HCT116 (cell line): ENCODE measurements around the gene DPF3. TPM values are rescaled to one million over a fixed set of nuclear protein-coding genes. Genes with fewer than 3 reads are reported as not detected.

Experiments used
- ATAC-seq: fragments of 200-7000 bp; cut with Tn5 transposase; 2 replicates; pipeline ENCODE4 v1.9.1; 2020; ENCODE audit warnings: mild to moderate bottlenecking, moderate library complexity
- BruUV-seq: library from RNA; stranded (reverse); fragments of 400-500 nt; replicated peaks from 2 replicates; lab custom pipeline; 2021; lab: Mats Ljungman, UMichigan
- CTCF ChIA-PET: fragments of 300-600 bp; sonication (Branson Sonifier 250); formaldehyde crosslinking; loops from one replicate; lab custom pipeline; 2021; ENCODE audit warnings: antibody characterized with exemption; lab: Charles Lee
- POLR2A ChIA-PET: fragments of 300-600, 350-600 bp; sonication (Branson Sonifier 250); formaldehyde crosslinking; loops from one replicate; lab custom pipeline; 2021; ENCODE audit warnings: antibody characterized with exemption; lab: Charles Lee
- RAD21 ChIA-PET, 2 experiments: fragments of 300-600 bp; sonication (Branson Sonifier 250); formaldehyde crosslinking; loops; one replicate each; lab custom pipeline; 2023; ENCODE audit warnings: low total read pairs in 2 of 2; ENCODE audit not compliant: uncharacterized antibody in 2 of 2, unreplicated experiment in 2 of 2, low non-redundant PET in 1 of 2; lab: Charles Lee
- DNase-seq: peaks from one replicate; pipeline ENCODE4 v3.0.0-alpha.2; 2010; ENCODE audit warnings: low read depth, low spot score
- H2AFZ ChIP-seq: fragments of 200-600 bp; shearing (Covaris generic), sonication (generic); 2 replicates; pipeline ENCODE4 v1.6.1; 2017; ENCODE audit warnings: low read depth, mixed run types, mixed read lengths, antibody characterized with exemption, low read length; ENCODE audit not compliant: poor library complexity, severe bottlenecking
- H3K27ac ChIP-seq: 2 replicates; pipeline ENCODE4 v1.5.1; 2012; ENCODE audit warnings: low read depth, low read length
- H3K27me3 ChIP-seq: fragments of 200-600 bp; sonication (generic); 2 replicates; pipeline ENCODE4 v1.6.1; 2016; ENCODE audit warnings: mixed run types, low read length, mixed read lengths; ENCODE audit not compliant: insufficient read depth
- H3K36me3 ChIP-seq, 2 experiments: fragments of 200-500 bp in 1 of 2; fragments of 200-600 bp in 1 of 2; sonication (Bioruptor generic) in 1 of 2; sonication (generic) in 1 of 2; 2 replicates each; pipeline versions ENCODE4 v1.5.1 to v1.6.1; 2014 to 2016; ENCODE audit warnings: low read length in 2 of 2, inconsistent platforms in 1 of 2, mixed read lengths in 1 of 2, mixed run types in 1 of 2; ENCODE audit not compliant: insufficient read depth in 2 of 2, control insufficient read depth in 1 of 2
- H3K4me1 ChIP-seq, 2 experiments: fragments of 200-600 bp in 1 of 2; sonication (generic) in 1 of 2; 2 replicates each; pipeline versions ENCODE4 v1.5.1 to v1.6.1; 2012 to 2017; ENCODE audit warnings: low read length in 2 of 2, inconsistent platforms in 1 of 2, mild to moderate bottlenecking in 1 of 2, mixed read lengths in 1 of 2, mixed run types in 1 of 2, moderate library complexity in 1 of 2; ENCODE audit not compliant: insufficient read depth in 2 of 2, control insufficient read depth in 1 of 2
- H3K4me2 ChIP-seq: fragments of 200-600 bp; sonication (generic); 2 replicates; pipeline ENCODE4 v1.6.1; 2017; ENCODE audit warnings: mixed run types, low read length, mixed read lengths
- H3K4me3 ChIP-seq, 2 experiments: fragments of 200-600 bp in 1 of 2; sonication (generic) in 1 of 2; replicated peaks in 1 of 2; 2 replicates each; pipeline ENCODE4 v1.5.1; 2011 to 2016; ENCODE audit warnings: low read length in 2 of 2, control low read depth in 1 of 2, low read depth in 1 of 2, mild to moderate bottlenecking in 1 of 2, mixed read lengths in 1 of 2, mixed run types in 1 of 2
- H3K79me2 ChIP-seq: fragments of 200-600 bp; sonication (generic); 2 replicates; pipeline ENCODE4 v1.6.1; 2017; ENCODE audit warnings: mild to moderate bottlenecking, mixed run types, low read length, moderate library complexity, mixed read lengths; ENCODE audit not compliant: insufficient read depth
- H3K9ac ChIP-seq: fragments of 200-600 bp; sonication (generic); 2 replicates; pipeline ENCODE4 v1.6.1; 2016; ENCODE audit warnings: low read length, mixed read lengths
- H3K9me2 ChIP-seq: fragments of 200-600 bp; sonication (generic), shearing (Covaris generic); 2 replicates; pipeline ENCODE4 v1.6.1; 2017; ENCODE audit warnings: mixed run types, mild to moderate bottlenecking, moderate library complexity; ENCODE audit not compliant: insufficient read depth
- H3K9me3 ChIP-seq, 2 experiments: fragments of 200-500 bp in 1 of 2; fragments of 200-600 bp in 1 of 2; sonication (Bioruptor generic) in 1 of 2; sonication (generic) in 1 of 2; 2 replicates each; pipeline ENCODE4 v1.6.1; 2014 to 2017; ENCODE audit warnings: low read length in 2 of 2, mixed read lengths in 2 of 2, inconsistent platforms in 1 of 2, low read depth in 1 of 2, mild to moderate bottlenecking in 1 of 2, mixed run types in 1 of 2, moderate library complexity in 1 of 2; ENCODE audit not compliant: control insufficient read depth in 1 of 2, insufficient read depth in 1 of 2
- H4K20me1 ChIP-seq: fragments of 200-600 bp; sonication (generic), shearing (Covaris generic); 2 replicates; pipeline ENCODE4 v1.6.1; 2017; ENCODE audit warnings: mixed run types, mild to moderate bottlenecking, moderate library complexity; ENCODE audit not compliant: insufficient read depth
- ATF3 ChIP-seq: IDR thresholded peaks from 2 replicates; pipeline ENCODE4 v1.6.1; 2012
- CBX3 ChIP-seq: IDR thresholded peaks from 2 replicates; pipeline ENCODE4 v1.6.1; 2012; ENCODE audit warnings: low read depth
- CEBPB ChIP-seq: IDR thresholded peaks from 2 replicates; pipeline ENCODE4 v1.6.1; 2012; ENCODE audit warnings: low read depth
- CTCF ChIP-seq, 3 experiments: fragments of 200-600 bp in 1 of 3; sonication (generic) in 1 of 3; IDR thresholded peaks in 2 of 3; conservative IDR thresholded peaks in 1 of 3; 2 replicates each; pipeline ENCODE4 v1.5.1; 2012 to 2017; ENCODE audit warnings: low read depth in 2 of 3, low read length in 2 of 3, antibody characterized with exemption in 1 of 3, borderline replicate concordance in 1 of 3, control low read depth in 1 of 3, mild to moderate bottlenecking in 1 of 3, mixed read lengths in 1 of 3, mixed run types in 1 of 3, moderate library complexity in 1 of 3; ENCODE audit not compliant: insufficient read depth in 1 of 3
- EZH2 ChIP-seq: fragments of 200-600 bp; sonication (generic); IDR thresholded peaks from 2 replicates; pipeline ENCODE4 v1.6.1; 2017; ENCODE audit warnings: antibody characterized with exemption, mixed run types
- EZH2phosphoT487 ChIP-seq: fragments of 200-600 bp; IDR thresholded peaks from 2 replicates; pipeline ENCODE4 v1.6.1; 2018; ENCODE audit warnings: antibody characterized with exemption, borderline replicate concordance
- JUND ChIP-seq: IDR thresholded peaks from 2 replicates; pipeline ENCODE4 v1.6.1; 2012
- MAX ChIP-seq: IDR thresholded peaks from 2 replicates; pipeline ENCODE4 v1.6.1; 2012
- POLR2A ChIP-seq: IDR thresholded peaks from 2 replicates; pipeline ENCODE4 v1.7.0; 2011; ENCODE audit warnings: borderline replicate concordance; ENCODE audit not compliant: insufficient read depth, insufficient read length; ENCODE audit errors: extremely low read depth
- REST ChIP-seq: IDR thresholded peaks from 2 replicates; pipeline ENCODE4 v1.6.1; 2012; ENCODE audit warnings: low read depth
- SIN3A ChIP-seq: IDR thresholded peaks from 2 replicates; pipeline ENCODE4 v1.6.1; 2012; ENCODE audit warnings: low read depth
- SP1 ChIP-seq: IDR thresholded peaks from 2 replicates; pipeline ENCODE4 v1.6.1; 2012; ENCODE audit warnings: low read depth
- SRF ChIP-seq: IDR thresholded peaks from 2 replicates; pipeline ENCODE4 v1.6.1; 2012; ENCODE audit warnings: low read depth
- TCF7L2 ChIP-seq: IDR thresholded peaks from 2 replicates; pipeline ENCODE4 v1.7.0; 2011; ENCODE audit warnings: borderline replicate concordance, inconsistent platforms; ENCODE audit not compliant: insufficient read depth, insufficient read length; ENCODE audit errors: extremely low read depth
- YY1 ChIP-seq: IDR thresholded peaks from 2 replicates; pipeline ENCODE4 v1.6.1; 2011; ENCODE audit warnings: low read length, low read depth, moderate library complexity, mild to moderate bottlenecking; ENCODE audit not compliant: insufficient replicate concordance; ENCODE audit errors: extremely low read depth
- intact Hi-C: fragments of 100-400 bp; cut with micrococcal nuclease; formaldehyde crosslinking; loops from 2 replicates; pipeline ENCODE4 v1.10.0; 2022
- total RNA-seq: library from RNA; stranded (reverse); gene quantifications from one replicate; pipeline ENCODE4 v1.2.1, GENCODE V29; 2021; ENCODE audit not compliant: unreplicated experiment

DPF3 gene
- total RNA-seq, 1 experiment from 2014 or later = 0.27 TPM

- BruUV-seq = no TSS peak
- Histone ChIP-seq H3K4me2 (no peak overlapping the region), H3K27ac (no peak overlapping the region), H3K9me3 (no peaks in the 10 kb centered on the region), H3K9ac (no peak overlapping the region), H3K27me3 (peaks cover 15% of the 10 kb centered on the region), H4K20me1 (no peaks in the 10 kb centered on the region), H3K4me1 (no peaks in the 10 kb centered on the region), H3K36me3 (no peaks in the 10 kb centered on the region), H3K79me2 (no peaks in the 10 kb centered on the region), H3K4me3 (no peak overlapping the region), H3K9me2 (no peaks in the 10 kb centered on the region), H2AFZ (no peak overlapping the region)
- intact Hi-C loops = no loop called here
- POLR2A ChIA-PET = no interaction called here
- RAD21 ChIA-PET = no interaction called here
- DNase-seq = no peak
- TF ChIP-seq MAX (no peak), CTCF (IDR thresholded peaks at IDR 0.05 in 2 of 3, conservative IDR thresholded peaks at IDR 0.05 in 1 of 3; ENCODE audit: borderline replicate concordance in 1 of 3, insufficient read depth in 1 of 3, low read depth in 2 of 3, low read length in 2 of 3) (no peak), SRF (no peak), SP1 (no peak), REST (no peak), ATF3 (no peak), CBX3 (no peak), EZH2 (no peak), CEBPB (no peak), TCF7L2 (no peak), JUND (no peak), EZH2phosphoT487 (no peak), YY1 (no peak), SIN3A (no peak), POLR2A (no peak)
- no peak for ATAC-seq
- CTCF ChIA-PET = no interaction called here
These were observed 25.4 kb downstream of the DPF3 start for GRCh38 chr14:72868500-72868899.
